HG03565 (cell line): ENCODE results near the gene MAFG.
A peak's percentile ranks its signal among the peaks of the same experiment; 100 is the strongest.

Experiments
- ATAC-seq: cut with Tn5 transposase; IDR thresholded peaks from one replicate; pipeline ENCODE4 v1.9.1; 2021; ENCODE audit warnings: mild to moderate bottlenecking, moderate library complexity; ENCODE audit not compliant: unreplicated experiment

Gene MAFG

DNA sequence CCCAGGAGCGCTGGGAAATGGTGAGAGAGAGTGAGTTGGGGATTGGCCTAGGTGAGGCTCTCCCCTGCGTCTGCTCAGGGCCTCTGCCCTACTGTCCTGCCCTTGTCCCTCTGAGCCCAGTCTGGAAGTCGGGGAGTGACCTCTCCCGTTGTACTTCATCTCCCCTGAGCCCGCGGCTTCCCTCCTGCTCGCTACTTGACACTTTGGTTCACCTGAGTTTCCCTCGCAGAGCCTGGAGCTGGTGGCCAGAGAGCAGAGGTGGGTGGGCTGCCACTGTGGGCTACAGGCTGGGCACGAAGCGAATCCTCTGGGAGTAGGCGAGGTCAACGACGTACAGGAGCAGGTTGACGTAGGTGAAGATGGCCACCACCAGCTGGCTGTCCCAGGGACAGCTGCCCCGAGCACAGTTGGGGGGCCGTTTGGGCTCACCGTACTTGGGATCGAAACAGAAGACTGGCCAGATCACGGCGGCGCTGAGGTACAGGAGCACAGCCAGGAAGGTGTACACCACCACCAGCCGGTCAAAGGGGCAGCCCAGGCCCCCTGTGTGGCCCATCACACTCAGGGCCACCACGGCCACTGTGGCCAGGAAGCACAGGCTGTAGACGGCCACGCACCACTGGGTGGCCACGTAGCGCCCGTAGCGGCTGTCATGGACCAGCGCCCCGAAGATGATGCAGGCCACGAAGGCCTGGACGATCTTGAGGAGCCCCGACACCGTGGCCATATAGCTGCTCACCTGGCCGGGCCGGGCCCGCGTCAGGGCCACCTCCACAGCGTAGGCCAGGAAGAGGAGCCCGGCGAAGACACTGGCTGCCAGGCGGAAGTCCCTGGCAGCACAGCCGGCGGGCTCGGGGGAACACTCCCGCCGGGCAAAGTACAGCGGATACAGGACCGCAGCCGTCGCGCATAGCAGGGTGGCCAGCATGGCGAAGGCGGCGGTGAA lies 13.3 kb upstream of the MAFG start:
- no peak for ATAC-seq

DNA sequence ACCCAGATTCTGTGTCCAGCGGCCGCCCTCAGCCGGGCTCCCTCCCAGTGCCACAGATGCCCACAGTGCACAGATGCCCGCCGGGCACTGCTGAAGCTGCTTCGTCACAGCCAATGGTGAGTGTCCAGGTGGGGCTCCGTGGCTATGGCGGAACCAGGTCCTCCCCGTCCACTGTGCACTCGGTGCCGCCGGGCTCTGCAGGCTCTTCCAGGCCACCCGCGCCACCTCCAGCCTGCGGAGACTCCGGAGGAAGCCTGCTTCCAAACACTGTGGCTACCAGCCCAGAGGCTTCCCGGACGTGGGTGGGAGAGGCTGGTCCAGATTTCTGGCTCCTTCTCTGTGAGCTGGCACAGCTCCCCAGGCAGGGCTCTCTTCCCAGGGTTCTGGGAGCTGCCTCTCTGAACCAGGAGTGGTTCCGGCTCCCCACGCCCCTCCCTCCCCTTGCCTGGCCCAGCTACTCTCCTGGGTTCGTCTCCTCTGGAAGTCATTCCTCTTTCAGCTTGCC lies 12.4 kb upstream of the MAFG start:
- ATAC-seq, result no peak

DNA sequence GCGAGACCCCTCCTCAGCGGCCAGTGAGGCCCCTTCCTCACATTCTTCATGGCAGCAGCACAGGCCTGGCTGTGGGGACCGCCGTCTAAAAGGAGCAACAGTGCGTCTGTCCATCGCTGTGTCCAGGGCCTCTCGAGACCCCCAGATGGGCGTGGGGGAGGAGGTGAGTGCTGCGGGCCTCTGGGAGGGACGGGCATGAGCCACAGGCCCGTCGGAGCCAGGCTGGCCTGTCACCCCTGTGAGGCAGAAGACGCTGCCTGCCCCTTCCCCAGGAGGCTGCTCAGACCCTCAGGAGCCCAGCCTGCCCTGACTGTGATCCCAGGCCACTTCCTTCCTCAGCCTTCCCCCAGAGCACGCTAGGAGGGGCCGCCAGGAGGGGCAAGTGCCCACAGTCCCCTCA lies 11.7 kb upstream of the MAFG start:
- ATAC-seq, result no peak

DNA sequence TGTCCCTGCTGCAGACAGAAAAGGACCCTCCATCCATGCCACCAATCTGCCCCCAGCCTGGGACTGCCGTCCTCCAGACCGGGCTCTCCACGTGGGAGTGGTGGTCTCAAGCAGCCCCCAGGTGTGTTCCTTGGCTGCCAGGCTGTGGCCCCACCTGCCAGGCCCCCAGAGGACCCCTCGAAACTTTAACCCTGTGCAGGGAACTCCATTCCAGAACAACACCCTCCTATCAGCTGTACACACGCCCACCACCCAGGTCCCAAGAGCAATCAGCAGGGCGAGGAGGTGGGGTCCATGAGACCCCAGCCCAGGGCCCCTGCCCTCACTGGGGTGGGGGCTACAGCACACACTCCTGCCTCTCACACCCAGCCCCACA lies 8.2 kb upstream of the MAFG start:
- no peak for ATAC-seq

DNA sequence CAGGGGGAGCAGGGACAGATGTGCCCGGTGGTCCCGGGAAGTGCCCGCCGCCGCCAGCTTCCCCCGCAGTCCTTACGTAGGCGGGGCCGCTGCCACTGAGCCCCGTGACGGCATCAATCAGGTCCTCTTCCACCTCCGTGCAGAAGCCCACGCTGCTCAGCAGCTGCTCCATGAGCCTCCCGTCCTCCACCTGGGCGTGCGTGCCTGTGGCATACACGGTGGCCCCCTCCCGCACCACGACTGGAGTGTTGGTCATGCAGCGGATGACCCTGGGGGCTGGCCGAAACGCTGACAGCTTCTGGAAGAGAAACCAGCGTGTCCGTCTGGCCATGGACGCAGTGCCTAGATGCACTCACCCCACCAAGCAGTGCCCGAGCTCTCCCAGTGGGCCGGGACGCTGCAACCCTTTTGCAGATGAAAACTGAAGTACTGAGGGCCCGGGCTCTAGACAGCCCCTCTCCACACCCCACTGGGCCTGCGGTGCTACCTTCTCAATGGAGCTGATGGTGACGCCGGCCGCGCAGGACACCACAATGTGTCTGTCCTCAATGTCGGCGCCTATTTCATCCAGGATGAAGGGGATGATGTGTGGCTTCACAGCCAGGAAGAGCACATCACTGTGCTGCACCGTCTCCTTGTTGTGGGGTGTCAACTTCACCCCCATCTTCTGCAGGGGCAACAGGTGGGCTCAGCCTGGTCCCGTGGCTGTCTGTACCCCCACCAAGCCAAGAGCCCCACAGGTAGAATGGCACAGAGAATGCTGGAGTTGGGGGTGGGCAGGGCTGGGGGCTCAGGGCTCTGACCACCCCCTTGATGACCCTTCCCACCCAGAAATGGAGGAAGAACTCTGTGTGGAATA lies 7.5 kb upstream of the MAFG start:
- no peak for ATAC-seq

DNA sequence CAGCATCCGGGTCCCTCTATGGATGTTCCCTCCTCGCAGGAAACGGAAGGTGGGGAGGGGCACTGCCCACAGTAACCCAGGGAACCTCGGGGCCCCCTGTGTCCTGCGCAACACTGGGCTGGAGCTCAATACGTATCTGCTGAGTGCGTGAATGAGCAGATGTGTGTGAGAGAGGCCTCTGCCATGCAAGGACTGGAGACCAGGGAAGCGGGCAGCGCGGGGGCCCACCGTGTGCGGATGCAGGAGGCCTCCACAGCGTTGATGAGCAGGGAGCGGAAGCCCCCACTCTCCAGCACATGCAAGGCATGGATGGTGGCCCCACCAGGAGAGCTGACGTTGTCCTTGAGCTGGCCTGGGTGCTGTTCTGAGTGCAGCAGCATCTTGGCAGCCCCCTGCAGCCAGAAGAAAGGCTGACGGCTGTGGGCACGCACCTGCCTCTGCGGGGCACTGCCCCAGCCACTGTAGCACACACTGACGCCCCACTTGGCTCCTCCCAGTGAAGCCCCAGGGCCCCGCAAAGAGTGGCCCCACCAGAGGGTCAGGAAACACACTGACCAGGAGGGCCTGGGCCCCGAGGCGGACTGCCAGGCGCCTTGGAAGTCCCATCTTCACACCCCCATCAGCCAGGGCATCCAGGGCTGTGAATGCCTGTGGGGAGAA lies 6.7 kb upstream of the MAFG start:
- no peak for ATAC-seq

DNA sequence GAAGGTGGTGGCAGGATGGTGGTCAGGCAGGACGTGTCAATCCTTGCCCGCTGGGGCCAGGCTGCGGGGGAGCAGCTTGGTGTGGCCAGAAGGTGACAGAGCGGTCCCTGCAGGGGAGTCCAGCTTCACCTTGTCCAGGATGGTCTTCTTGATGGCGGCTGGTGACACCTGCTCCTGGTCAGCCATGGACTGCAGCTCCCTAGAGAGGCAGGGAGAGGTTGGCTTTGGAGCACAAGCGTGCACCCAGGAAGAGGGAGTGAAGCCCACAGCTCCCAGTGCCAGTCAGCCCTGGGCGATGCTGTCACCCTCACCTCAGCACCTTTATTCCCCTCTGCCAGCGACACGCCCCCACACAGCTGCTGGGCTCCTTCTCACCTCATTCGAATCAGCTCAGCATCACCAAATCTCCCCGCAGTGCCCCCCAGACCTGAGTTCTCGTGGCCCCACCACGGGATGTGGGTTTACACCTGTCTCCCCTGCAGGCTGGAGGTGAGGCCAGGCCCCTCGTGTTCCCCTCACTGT lies 5.7 kb upstream of the MAFG start:
- ATAC-seq, result no peak

DNA sequence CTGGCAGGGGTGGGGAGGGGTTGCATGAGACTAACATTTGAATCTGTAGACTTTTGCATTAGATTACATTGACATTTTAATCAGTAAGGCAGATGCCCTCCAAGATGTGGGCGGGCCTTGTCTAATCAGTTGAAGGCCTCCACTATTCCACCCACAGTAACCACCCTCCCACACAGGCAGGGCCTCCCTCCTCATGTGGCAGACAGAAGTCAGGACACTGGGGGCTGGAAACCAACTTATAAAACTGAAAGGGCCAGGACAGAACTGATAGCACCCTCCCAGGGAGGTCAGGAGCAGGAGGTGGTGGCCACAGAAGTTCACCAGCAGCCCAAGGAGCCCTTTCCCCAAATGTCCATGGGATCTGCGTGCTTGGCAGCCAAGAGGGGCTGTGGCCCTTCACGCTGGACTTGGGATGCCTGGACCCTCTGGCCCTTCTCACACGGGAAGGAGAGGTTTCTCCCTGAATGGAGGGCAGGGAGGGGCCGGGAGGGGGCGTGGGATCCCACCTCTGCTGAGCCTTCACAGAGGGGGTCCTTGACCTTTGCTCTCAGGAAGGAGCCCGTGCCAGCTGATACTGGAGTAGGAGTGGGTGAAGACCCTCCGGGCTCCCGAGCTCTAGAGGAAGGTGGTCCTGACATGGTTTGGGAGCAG lies 4.9 kb upstream of the MAFG start:
- ATAC-seq, result no peak

DNA sequence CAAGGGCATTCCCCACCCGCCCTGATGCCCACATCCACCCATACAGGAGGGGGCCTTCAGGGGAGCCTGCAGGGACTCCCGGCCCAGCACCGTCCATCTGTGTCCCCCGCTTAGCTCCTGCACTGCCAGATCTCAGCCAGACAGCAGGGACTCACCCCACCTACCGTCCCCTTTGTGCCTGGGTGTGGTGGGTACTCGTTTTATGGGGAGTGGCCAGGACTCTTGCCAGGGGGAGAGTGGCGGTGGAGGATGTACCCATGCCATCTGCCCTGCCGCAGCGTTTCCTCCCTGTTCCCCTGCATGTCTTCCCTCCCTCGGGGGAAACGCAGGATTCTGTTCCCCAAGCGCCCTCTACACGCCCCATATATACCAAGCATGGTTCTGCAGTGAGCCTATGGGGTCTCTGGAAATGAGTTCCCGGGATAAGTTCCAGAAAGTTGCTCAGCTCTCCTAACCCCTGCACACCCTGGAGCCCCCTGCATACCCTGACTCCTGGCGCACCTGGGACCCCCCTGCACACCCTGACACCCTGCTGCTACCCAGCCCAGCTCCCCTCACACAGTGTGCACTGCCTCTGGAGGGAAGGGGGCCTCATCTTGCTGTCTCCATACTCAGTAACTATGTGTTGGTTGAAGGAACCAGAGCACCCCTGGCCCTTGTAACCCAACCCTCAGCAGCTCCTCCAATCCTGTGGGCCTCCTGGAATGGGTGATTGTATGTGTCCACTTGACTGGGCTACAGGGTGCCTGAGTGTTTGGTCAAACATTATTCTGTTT lies 4.2 kb upstream of the MAFG start:
- ATAC-seq, result no peak

DNA sequence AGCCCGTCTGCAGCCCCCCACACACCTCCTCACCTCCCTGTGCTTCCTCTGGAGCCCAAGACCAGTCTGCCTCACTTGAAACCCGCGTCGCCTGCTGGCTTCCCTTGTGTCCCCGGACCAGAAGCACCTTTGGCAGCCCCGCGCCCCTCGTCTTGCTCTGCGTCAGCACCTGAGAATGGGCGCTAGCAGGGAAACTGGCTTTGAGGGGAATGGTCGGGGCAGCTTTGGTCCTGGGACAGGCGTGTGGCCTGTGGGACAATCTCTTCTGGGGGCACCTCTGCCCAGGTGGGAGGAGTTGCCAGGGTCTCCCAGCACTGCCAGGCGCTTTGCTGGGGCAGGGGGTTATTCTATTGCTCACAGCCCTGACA lies 3.6 kb upstream of the MAFG start:
- ATAC-seq, result no peak

DNA sequence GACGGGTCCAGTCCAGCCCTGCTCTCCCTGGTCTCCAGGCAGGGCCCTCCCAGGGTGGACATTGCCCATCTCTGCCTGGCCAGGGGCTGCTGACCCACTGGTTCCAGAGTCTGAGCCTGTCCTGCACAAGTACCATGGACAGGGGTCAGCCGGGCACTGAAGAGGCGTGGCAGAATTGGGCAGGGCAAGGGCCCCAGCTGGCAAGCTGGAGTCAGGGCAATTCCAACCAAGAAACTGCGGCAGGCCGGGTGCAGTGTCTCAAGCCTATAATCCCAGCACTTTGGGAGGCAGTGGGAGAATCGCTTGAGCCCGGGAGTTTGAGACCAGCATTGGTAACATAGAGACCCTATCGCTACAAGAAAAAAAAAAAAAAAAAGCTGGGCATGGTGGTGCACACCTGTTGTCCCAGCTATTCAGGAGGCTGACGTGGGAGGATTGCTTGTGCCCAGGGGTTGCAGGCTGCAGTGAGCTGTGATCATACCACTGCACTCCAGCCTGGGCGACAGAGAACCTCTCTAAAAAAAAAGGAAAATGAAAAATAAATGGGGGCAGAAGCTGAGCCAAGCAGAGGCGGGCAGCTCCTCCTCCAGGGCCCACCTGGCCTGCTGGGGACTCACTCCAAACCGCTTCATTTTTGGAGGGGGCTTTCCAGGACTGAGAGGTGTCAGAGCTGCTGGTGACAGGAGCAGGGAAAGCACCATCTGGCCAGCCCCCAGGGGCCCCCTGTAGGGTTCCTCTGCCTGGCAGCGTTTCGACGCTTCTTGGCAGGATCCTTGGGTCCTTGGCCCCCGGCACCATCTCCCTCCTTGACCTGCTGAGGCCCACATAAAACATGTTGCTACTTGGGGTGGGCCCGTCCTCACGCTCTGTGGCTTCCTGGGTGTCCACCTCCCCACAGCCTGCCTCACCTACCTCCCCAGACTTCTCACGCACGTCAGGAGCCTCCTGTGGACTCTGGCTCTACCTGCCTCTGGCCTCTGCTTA lies 2.9 kb upstream of the MAFG start:
- no peak for ATAC-seq

DNA sequence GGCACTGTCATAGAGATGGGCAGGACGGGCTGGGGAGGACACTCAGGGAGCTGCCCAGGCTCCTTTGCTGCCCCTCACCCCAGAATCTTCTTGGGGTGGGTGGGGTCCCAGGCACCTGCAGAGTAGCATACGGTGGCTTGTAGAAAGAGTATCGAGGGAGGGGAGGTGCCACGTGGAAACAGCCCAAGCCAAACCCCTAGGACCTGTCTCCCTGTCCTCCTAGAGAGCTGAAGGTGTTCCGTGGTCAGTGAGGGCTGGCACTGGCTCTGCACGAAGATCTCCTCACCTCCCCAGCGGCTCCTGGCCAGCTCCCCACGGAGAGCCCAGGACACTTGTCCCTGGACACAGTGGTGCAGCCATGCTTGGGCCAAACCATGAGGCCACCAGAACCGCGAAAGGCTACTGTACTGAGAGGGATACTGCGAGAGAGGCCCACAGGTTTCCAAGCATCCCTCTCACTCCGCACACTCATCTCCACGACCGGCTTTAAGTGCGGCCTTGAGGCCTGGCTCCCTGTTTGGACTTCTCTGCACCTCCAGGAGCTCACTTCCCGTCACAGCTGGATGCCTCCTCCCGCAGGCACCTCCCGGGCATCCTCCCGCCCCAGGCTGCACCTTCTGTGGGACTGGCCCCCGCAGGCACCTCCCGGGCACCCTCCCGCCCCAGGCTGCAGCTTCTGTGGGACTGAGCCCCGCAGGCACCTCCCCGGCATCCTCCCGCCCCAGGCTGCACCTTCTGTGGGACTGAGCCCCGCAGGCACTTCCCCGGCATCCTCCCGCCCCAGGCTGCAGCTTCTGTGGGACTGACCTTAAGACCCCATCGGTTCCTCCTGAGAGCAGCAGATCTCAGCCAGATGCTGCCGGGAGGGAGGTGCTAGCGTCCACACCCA lies 2.0 kb upstream of the MAFG start:
- no peak for ATAC-seq

DNA sequence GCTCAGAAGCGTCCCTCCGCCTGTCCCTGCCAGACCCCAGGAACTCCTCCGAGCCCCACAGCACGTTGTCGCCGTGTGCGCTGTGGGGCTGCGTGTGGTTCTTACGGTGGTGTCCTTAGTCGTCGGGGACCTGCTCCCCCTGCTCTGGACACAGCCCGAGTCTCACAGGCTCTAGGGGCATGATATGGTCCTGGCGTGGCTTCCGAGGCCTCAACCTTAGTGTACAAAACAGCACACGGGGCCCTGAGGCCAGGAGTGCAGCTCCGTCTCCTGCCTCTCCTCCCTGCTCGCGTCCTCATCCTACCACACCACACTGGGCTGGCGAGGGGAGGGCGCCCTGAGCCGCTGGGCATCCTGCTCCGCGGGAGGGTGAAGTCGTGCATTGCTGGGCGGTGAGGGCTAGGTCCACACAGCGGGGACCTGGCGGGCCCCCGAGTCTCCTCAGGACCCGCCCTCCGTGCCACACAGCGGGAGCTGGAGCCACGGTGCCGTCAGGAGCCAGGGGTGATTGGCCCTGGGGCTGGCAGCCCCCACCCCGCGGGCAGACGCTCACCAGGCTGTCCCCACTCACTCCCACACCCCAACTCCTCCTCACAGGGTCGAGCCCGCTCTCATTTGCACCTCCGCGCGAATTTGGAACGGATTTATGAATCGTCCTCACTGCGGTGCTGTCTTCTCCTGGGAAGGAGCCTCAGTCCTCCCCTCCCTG lies 1.2 kb upstream of the MAFG start:
- no peak for ATAC-seq

DNA sequence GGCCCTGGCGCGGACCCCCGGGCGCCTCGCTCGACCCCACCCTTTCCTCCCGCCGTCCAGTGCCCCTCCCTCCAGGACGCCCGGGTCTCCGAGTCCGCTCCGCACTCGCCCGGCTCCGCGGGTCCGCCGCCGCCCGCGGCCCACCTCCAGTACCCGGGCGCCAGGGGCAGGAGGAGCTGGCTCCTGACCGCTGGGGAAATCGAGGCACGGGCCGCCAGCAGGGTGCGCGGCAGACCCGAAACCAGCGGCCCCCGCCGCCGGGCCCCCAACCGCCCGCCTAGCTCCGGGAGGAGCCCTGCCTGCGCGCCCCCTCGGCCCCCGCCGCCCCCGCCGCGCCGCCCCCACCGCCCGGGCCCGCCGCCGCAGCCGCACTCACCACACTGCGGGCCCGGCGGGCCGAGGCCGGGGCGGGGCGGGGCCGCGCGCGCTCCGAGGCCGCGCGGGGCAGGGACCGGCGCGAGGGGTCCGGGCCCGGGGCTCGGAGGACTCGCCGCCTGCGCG lies 333 bp downstream of the MAFG start:
- peak; percentile 5 for ATAC-seq

DNA sequence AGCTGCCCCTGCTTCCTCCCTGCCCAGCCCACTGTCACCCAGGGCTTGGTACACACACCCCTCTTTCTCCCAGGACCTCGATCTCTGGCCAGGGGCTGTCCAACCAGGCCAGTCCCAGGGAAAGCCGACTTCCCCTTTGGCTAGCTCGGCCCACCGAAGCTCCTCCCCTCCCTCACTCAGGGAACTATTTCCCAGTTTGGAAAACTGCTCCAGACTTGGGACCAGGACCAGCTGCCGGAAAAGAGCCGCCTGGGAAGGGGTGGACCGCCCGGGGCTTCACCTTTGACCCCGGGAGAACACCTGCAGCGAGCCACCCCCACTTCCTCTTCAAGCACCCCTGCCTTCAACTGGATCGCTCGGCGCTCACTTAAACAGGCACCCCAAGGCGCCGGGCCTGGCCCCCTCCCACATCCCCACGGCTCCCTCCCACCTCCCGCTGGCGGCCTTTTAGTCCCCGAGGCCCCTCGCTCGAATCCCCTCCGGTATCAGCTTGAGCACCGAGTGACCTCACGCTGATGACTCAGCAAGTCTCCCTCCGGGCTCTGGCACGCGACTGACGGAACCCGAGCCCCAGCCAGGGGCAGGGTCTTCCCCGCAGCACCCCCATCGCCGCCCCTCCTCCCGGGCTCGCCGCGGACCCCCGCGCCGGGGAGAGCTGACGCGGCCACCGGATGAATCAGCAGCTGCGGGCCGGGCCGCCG lies 934 bp downstream of the MAFG start:
- peak; percentile 20 for ATAC-seq

DNA sequence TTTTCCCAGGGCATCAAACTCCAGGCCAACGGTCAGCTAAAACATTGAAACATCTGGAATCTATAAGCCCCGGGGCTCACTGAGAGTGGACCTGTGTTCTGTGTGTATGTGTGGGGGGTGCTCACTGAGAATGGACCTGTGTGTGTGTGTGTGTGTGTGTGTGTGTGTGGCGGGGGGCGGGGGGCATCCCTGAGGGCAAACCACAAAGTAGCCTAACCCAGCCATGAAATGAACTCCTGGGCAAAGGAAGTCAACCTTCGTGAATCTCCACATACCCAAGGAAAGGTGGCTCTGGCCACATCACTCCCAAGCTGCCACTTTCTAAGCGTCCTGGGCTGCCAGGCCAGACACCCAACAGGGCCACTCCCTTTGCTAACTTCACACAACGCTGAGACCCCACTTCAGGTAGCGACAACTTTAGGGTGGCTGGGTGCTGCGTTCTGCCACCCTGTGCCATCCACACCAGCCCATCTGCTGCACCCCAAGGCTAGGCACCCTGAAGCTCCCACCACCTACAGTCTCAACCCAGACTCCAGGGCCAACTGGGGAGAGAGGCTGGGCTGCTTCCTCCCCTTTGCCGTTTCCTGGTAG lies 1.6 kb downstream of the MAFG start:
- no peak for ATAC-seq
